ENCODE data around the gene P2RX2. TPM values are rescaled to one million over a fixed set of nuclear protein-coding genes. Genes with fewer than 3 reads are reported as not detected.

The P2RX2 gene
- total and polyA plus RNA-seq, 2 of the 4 experiments (the other 2 are of a cell fraction), result not detected

DNA sequence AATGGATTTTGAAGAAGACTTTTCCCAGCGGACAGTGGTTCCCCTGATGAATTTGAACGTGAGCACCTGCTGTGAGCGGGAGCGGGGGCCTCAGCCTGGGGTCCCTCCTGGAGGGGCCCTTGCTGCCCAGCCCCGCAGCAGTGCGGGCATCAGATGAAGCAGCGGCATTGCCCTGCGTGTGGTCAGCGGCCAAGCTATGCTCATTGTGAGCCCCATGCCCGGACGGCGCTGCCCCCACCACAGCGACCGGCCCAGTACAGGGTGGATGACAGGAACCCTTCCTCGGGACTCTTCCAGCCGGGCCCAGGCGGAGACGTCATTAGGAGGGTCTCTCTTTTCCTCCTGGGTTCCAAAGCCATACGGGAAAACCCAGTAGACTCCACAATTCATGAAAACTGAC lies 11.6 kb upstream of the P2RX2 start:
- Histone ChIP-seq H4K20me1 (ENCODE audit: insufficient read depth, low read length) (no peaks in the 10 kb centered on the region), H3K36me3 (ENCODE audit: control insufficient read depth, insufficient read depth, low read length) (no peaks in the 10 kb centered on the region), H2BK5ac (ENCODE audit: low read depth, low read length, poor library complexity, severe bottlenecking) (no peak overlapping the region), H4K8ac (ENCODE audit: low read depth in 2 of 2, low read length in 2 of 2) (no peak overlapping the region), H3K27ac (ENCODE audit: insufficient read depth, low read length) (no peak overlapping the region), H3K56ac (ENCODE audit: extremely low read depth, insufficient read depth, low read length) (no peak overlapping the region), H4K5ac (ENCODE audit: low read depth, low read length) (no peak overlapping the region), H2AFZ (replicated peaks; ENCODE audit: low read length, poor library complexity) (no peak overlapping the region), H3K79me1 (ENCODE audit: low read depth in 1 of 2, low read length in 2 of 2) (no peaks in the 10 kb centered on the region), H3K9me1 (ENCODE audit: insufficient read depth, low read length) (no peaks in the 10 kb centered on the region), H3K14ac (replicated peaks; ENCODE audit: low read depth, low read length) (no peak overlapping the region), H3K4ac (ENCODE audit: low read depth, low read length) (no peak overlapping the region), H2BK120ac (ENCODE audit: low read depth, low read length) (no peak overlapping the region), H3K9me3 (ENCODE audit: control insufficient read depth, insufficient read depth, low read length) (peaks cover 5% of the 10 kb centered on the region), H3K27me3 (ENCODE audit: control insufficient read depth, insufficient read depth, low read length) (peaks cover 34% of the 10 kb centered on the region), H3K23ac (ENCODE audit: low read depth, low read length) (no peak overlapping the region), H3K9ac (ENCODE audit: low read depth, low read length) (no peak overlapping the region), H3K18ac (ENCODE audit: low read depth, low read length) (no peak overlapping the region), H3K4me1 (ENCODE audit: control insufficient read depth, insufficient read depth, low read length) (peaks cover 4% of the 10 kb centered on the region; the same call in 1 of the 2 replicates), H2BK20ac (ENCODE audit: low read depth, low read length) (no peak overlapping the region), H2AK5ac (ENCODE audit: low read depth, low read length) (no peak overlapping the region), H2BK15ac (ENCODE audit: low read depth, low read length) (no peak overlapping the region), H3K4me2 (ENCODE audit: low read depth, low read length) (no peak overlapping the region), H4K91ac (ENCODE audit: insufficient read depth, low read depth, low read length) (no peak overlapping the region), H3K4me3 (ENCODE audit: insufficient read depth, low read depth, low read length) (no peak overlapping the region), H2AK9ac (replicated peaks; ENCODE audit: low read depth, low read length, poor library complexity) (no peak overlapping the region)
- 80% methylated on average over 8 of the region's 19 CpGs; no CpG with 5 or more reads in 1 of the 2 experiments for WGBS, 2 experiments (ENCODE audit: extremely low coverage in 2 of 2, insufficient read length in 1 of 2)
- in situ Hi-C loops (cut with MboI; ENCODE audit: low sequenced_read_pairs), result no loop called here
- POLR2A ChIA-PET (ENCODE audit: unreplicated experiment), result no interaction called here
- CTCF ChIA-PET, result no interaction called here
- DNase-seq (no peak), ATAC-seq (ENCODE audit: low read depth) (no peak)
- BruUV-seq (replicated peaks), result no TSS peak
- dilution Hi-C loops (cut with HindIII; ENCODE audit: low sequenced_read_pairs, unreplicated experiment), result no loop called here
- TF ChIP-seq RFX5 (IDR thresholded peaks at IDR 0.05; ENCODE audit: low read depth, low read length) (no peak), SMC3 (IDR thresholded peaks at IDR 0.05; ENCODE audit: low read depth, low read length) (no peak), POLR2A (IDR thresholded peaks at IDR 0.05; ENCODE audit: low read depth, low read length) (no peak), BHLHE40 (IDR thresholded peaks at IDR 0.05; ENCODE audit: low read depth, low read length) (no peak), RAD21 (IDR thresholded peaks at IDR 0.05; ENCODE audit: low read length) (no peak), MXI1 (IDR thresholded peaks at IDR 0.05; ENCODE audit: borderline replicate concordance, low read depth, low read length) (no peak), NFE2L2 (IDR thresholded peaks at IDR 0.05; ENCODE audit: low read depth, low read length) (no peak), MAZ (IDR thresholded peaks at IDR 0.05; ENCODE audit: borderline replicate concordance, low read depth, low read length) (no peak), MAFK (IDR thresholded peaks at IDR 0.05; ENCODE audit: low read depth, low read length) (no peak), CHD1 (IDR thresholded peaks at IDR 0.05; ENCODE audit: low read depth, low read length) (no peak), FOS (IDR thresholded peaks at IDR 0.05; ENCODE audit: low read depth, low read length) (no peak), RCOR1 (IDR thresholded peaks at IDR 0.05; ENCODE audit: insufficient replicate concordance, low read length) (no peak), CEBPB (IDR thresholded peaks at IDR 0.05; ENCODE audit: low read depth, low read length) (no peak)
- TF ChIP-seq, protein P1, sequence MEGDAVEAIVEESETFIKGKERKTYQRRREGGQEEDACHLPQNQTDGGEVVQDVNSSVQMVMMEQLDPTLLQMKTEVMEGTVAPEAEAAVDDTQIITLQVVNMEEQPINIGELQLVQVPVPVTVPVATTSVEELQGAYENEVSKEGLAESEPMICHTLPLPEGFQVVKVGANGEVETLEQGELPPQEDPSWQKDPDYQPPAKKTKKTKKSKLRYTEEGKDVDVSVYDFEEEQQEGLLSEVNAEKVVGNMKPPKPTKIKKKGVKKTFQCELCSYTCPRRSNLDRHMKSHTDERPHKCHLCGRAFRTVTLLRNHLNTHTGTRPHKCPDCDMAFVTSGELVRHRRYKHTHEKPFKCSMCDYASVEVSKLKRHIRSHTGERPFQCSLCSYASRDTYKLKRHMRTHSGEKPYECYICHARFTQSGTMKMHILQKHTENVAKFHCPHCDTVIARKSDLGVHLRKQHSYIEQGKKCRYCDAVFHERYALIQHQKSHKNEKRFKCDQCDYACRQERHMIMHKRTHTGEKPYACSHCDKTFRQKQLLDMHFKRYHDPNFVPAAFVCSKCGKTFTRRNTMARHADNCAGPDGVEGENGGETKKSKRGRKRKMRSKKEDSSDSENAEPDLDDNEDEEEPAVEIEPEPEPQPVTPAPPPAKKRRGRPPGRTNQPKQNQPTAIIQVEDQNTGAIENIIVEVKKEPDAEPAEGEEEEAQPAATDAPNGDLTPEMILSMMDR (conservative IDR thresholded peaks at IDR 0.05; ENCODE audit: low read depth, low read length), result no peak
- TF ChIP-seq, protein P2, sequence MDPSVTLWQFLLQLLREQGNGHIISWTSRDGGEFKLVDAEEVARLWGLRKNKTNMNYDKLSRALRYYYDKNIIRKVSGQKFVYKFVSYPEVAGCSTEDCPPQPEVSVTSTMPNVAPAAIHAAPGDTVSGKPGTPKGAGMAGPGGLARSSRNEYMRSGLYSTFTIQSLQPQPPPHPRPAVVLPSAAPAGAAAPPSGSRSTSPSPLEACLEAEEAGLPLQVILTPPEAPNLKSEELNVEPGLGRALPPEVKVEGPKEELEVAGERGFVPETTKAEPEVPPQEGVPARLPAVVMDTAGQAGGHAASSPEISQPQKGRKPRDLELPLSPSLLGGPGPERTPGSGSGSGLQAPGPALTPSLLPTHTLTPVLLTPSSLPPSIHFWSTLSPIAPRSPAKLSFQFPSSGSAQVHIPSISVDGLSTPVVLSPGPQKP (IDR thresholded peaks at IDR 0.05; ENCODE audit: borderline replicate concordance, low read depth, low read length), result no peak
- TF ChIP-seq, protein P3, sequence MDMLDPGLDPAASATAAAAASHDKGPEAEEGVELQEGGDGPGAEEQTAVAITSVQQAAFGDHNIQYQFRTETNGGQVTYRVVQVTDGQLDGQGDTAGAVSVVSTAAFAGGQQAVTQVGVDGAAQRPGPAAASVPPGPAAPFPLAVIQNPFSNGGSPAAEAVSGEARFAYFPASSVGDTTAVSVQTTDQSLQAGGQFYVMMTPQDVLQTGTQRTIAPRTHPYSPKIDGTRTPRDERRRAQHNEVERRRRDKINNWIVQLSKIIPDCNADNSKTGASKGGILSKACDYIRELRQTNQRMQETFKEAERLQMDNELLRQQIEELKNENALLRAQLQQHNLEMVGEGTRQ (IDR thresholded peaks at IDR 0.05; ENCODE audit: low read depth, low read length), result no peak
- intact Hi-C loops (cut with micrococcal nuclease), result no loop called here

All from IMR-90 (cell line).